ENCODE data around the gene ZNF771.

ZNF771 gene

GRCh38 chr16:30407102-30407803 is at the start of gene ZNF771:
ZNF771 (plus strand) TSS chr16:30407606; CDS start chr16:30408054, 448 bp downstream.
- peak; percentile 69 for DNase-seq

GRCh38 chr16:30357715-30358576 is 49.5 kb upstream of the ZNF771 start:
- no peak for DNase-seq

DNA sequence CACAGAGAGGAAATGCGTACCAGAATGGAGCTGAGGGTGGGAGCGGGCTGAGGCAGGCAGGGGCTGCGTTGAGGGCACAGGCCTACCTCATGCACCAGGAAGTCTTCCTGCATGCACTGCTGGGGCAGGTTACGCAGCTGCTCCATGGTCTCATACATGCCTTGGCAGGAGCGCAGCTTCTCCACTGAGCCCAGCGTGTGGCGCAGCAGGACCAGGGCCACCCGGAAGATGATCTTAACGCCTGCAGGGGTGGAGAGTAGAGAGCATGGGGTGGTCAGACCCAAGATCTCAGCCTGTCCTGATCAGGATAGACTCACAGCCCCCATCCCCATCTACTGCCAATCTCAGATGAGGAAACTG is 48.8 kb upstream of the ZNF771 start:
- no peak for DNase-seq

- no peak for DNase-seq
Measured at GRCh38 chr16:30358990-30359870, 48.2 kb upstream of the ZNF771 start.

GRCh38 chr16:30359871-30360170 is 47.6 kb upstream of the ZNF771 start:
- DNase-seq, result no peak

DNA sequence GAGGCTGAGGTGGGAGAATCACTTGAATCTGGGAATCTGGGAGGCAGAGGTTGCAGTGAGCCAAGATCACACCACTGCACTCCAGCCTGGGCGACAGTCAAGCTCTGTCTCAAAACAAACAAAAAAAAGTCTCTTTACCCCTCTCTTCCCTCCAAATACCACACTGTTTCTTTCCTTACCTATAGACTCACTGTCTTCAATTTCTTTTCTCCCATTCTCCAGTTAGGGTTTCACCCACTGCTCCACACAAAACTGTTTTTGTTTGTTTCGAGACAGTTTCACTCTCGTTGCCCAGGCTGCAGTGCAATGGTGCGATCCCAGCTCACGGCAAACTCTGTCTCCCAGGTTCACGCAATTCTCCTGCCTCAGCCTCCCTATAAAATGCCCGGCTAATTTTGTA is 46.2 kb upstream of the ZNF771 start:
- DNase-seq, result no peak

GRCh38 chr16:30365200-30365599 is 42.2 kb upstream of the ZNF771 start:
- DNase-seq, result no peak

DNA sequence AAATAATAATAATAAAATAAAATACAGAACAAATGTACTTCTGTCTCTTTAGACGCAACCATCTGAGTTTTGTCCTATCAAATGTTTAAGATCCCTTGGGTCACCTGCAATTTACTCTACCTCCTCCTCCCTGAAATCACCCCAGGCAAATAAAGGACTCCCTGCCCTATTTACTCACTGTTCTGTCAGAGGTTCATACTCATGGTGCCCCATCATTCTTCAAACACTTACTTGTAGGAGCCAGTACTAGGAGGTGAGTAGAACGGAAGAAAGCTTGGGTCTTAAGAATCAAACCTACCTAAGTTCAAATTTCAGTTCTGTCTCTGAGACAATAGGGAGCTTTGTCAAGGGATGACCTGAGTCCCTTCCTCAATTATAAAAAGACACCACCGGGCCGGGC is 40.9 kb upstream of the ZNF771 start:
- no peak for DNase-seq

GRCh38 chr16:30367349-30368009 is 39.9 kb upstream of the ZNF771 start:
- DNase-seq, result no peak

- peak; percentile 23 for DNase-seq
Measured at GRCh38 chr16:30368122-30368791, 39.1 kb upstream of the ZNF771 start.

GRCh38 chr16:30368792-30369090 is 38.7 kb upstream of the ZNF771 start:
- DNase-seq, result no peak

- no peak for DNase-seq
Measured at GRCh38 chr16:30369091-30369937, 38.1 kb upstream of the ZNF771 start.

DNA sequence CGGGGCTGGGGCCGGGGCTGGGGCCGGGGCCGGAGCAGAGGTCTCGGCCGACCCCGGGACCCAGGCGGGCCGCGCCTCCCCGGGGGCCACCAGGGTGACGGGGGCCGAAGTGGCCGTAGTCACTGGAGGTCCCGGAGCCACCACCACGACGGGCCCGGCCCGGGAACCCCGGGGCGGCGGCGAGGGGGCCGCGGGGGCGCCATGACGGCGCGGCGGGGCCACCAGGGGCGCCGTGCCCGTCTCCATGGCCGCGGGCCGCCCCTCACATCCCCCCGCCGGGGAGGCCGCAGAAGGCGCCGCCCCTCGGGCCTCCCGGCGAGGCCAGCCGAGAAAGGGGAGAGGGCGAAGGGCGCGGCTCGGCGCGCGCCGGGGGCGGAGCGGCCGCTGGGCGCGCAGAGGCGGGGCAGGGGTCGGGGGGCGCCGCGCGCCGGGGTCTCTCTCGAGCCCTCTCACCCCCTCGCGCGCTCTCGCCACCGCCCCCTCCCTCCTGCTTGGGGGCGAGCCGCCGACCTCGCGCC is 37.4 kb upstream of the ZNF771 start:
- no peak for DNase-seq

- peak; percentile 100 for DNase-seq
Measured at GRCh38 chr16:30370456-30371247, 36.8 kb upstream of the ZNF771 start, which contains the start of gene TBC1D10B. TBC1D10B (minus strand) TSS chr16:30370494; CDS start chr16:30370183, 311 bp downstream.

DNA sequence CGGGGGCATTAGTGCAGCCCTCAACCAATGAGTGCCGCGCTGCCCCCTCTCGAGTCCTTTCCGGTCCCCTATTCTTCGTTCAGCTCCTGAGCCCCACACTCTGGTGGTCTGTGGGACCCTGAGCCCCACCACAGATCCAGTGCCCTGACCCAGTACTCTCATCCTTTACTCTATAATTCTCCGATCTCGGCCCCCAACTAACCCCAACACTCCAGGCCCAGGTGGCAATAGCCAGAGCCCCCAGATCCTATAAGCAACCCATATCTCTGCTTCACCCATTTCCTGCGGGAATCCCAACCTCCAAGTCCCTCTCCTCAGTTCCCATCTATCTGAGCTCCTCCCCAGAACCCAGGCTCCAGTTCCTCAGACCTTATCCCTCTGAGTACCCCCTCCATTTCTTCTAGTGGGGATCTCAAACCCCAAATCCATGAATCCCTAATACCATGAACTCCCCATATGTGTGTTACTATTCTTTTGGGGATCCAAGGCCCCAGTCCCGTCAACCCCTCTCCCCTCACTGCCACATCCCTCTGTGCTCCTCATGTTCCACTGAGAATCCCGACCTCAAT is 36.1 kb upstream of the ZNF771 start:
- DNase-seq, result no peak

DNA sequence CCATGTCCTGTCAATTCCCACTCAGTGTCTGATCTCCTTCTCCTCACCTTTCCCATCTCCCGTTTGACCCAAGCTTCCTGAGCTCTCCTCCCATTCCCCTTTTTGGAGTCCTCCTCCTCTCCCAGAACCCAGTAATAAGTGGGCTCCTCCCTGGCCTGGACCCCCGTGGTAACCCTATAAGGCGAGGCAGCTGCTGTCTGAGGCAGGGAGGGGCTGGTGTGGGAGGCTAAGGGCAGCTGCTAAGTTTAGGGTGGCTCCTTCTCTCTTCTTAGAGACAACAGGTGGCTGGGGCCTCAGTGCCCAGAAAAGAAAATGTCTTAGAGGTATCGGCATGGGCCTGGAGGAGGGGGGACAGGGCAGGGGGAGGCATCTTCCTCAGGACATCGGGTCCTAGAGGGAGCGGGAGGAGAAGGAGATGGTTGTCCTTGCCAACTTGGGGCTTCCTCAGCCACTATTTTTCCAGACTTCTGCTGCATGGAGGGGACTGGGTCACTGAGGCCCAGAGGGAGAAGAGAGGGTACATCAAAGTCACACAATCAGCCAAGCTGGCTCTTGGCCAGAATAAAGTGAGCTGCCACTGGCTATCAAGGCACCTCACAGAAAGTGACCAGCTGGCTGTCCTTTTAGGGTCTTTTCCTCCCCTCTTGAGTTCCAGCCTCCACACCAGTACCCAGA is 35.2 kb upstream of the ZNF771 start:
- no peak for DNase-seq

- no peak for DNase-seq
Measured at GRCh38 chr16:30372725-30373124, 34.7 kb upstream of the ZNF771 start.

- DNase-seq, result no peak
Measured at GRCh38 chr16:30374538-30374937, 32.9 kb upstream of the ZNF771 start, which contains the start of gene MYL11. MYL11 (plus strand) TSS chr16:30374802; CDS start chr16:30374858, 56 bp downstream.

DNA sequence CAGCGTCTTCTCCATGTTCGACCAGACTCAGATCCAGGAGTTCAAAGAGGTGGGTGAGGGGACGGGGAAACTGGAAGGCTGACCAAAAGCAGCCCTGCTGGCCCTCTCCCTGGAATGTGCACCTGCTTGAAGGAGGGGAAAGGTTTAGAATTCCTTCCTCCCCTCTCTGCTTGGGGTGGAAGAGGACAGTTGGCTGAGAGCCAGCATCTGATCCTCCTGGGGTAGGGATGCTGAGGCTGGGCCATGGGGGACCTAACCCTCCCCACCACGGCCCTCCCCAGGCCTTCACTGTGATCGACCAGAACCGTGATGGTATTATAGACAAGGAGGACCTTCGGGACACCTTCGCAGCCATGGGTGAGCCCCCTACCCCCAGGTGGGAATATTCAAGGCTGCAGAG is 31.5 kb upstream of the ZNF771 start:
- DNase-seq, result no peak

All from amniotic stem cell (primary cell).